Transverse colon (tissue), 4 donors: Measurements from ENCODE around the gene FBRS. TPM values are rescaled to one million over a fixed set of nuclear protein-coding genes. Genes with fewer than 3 reads are reported as not detected.

ENCODE experiments used
- DNase-seq: peaks from one replicate; pipeline ENCODE4 v3.0.0-alpha.2; 2019
- H3K27ac ChIP-seq, 4 donors: fragments of 200-600 bp; sonication (generic); 2 replicates each; pipeline ENCODE4 v1.5.1; 2016 to 2018; ENCODE audit warnings: inconsistent platforms in 4 of 4
- H3K27me3 ChIP-seq: fragments of 200-600 bp; sonication (generic); 2 replicates; pipeline ENCODE4 v1.5.1; 2017; ENCODE audit warnings: inconsistent platforms
- H3K36me3 ChIP-seq, 4 donors: fragments of 200-600 bp; sonication (generic); 2 replicates each; pipeline ENCODE4 v1.5.1; 2017 to 2019; ENCODE audit warnings: inconsistent platforms in 4 of 4
- H3K4me1 ChIP-seq, 4 donors: fragments of 200-600 bp; sonication (generic); 2 replicates each; pipeline ENCODE4 v1.5.1; 2017 to 2020; ENCODE audit warnings: inconsistent platforms in 4 of 4
- H3K4me3 ChIP-seq, 4 donors: fragments of 200-600 bp; sonication (generic); 1 replicate in 1 of 4; 2 replicates in 3 of 4; pipeline versions ENCODE4 v1.5.1 to v1.6.1; 2017 to 2019; ENCODE audit warnings: inconsistent platforms in 4 of 4
- H3K9me3 ChIP-seq, 2 donors: fragments of 200-600 bp; sonication (generic); 2 replicates each; pipeline ENCODE4 v1.5.1; 2017 to 2019; ENCODE audit warnings: inconsistent platforms in 2 of 2
- EP300 ChIP-seq: sonication (generic); formaldehyde crosslinking; IDR thresholded peaks from one replicate; pipeline ENCODE4 v1.6.1; 2017; ENCODE audit warnings: antibody characterized with exemption, low read depth
- POLR2A ChIP-seq: fragments of 450-650 bp; IDR thresholded peaks from one replicate; pipeline ENCODE4 v1.6.1; 2016; ENCODE audit warnings: antibody characterized with exemption, mild to moderate bottlenecking, moderate library complexity
- POLR2AphosphoS5 ChIP-seq, 3 donors: sonication (generic); formaldehyde crosslinking; IDR thresholded peaks; one replicate each; pipeline ENCODE4 v1.6.1; 2016; ENCODE audit warnings: antibody characterized with exemption in 3 of 3
- WGBS, 2 donors: methylation state at CpG; one replicate each; pipeline ENCODE4 v1.1.5; 2018; ENCODE audit warnings: low coverage in 1 of 2; 5-methylcytosine and 5-hydroxymethylcytosine counted together
- in situ Hi-C, 4 donors: fragments of 200-750 bp; cut with MboI; loops; one replicate each; pipeline versions ENCODE4 v1.15.0 to v1.15.1; 2017; ENCODE audit warnings: low sequenced_read_pairs in 3 of 4, low pct_ligation_motif_present in 1 of 4, low pct_unique_long_range_greater_than_20kb in 1 of 4
- intact Hi-C: fragments of 100-400 bp; cut with DNase I; formaldehyde crosslinking; loops from one replicate; pipeline ENCODE4 v1.15.1; 2023; ENCODE audit warnings: low total_unique reads
- total RNA-seq, 4 donors: library from RNA; depleted of rRNA; stranded (reverse); fragments of >200 nt; gene quantifications; one replicate each; pipeline ENCODE4 v1.1.0, GENCODE V29; 2016
- TF ChIP-seq, protein P1 (sequence below), 5 experiments: fragments of 200-600 bp in 3 of 5; fragments of 450-650 bp in 2 of 5; sonication (generic) in 3 of 5; IDR thresholded peaks; 1 replicate in 2 of 5; 2 replicates in 3 of 5; pipeline ENCODE4 v1.5.1; 2016 to 2017; ENCODE audit warnings: antibody characterized with exemption in 5 of 5, inconsistent platforms in 3 of 5, mild to moderate bottlenecking in 2 of 5, moderate library complexity in 1 of 5

The FBRS gene
- total RNA-seq, 4 donors from 2014 or later = 54.6 to 114 (median 73.1) TPM

DNA sequence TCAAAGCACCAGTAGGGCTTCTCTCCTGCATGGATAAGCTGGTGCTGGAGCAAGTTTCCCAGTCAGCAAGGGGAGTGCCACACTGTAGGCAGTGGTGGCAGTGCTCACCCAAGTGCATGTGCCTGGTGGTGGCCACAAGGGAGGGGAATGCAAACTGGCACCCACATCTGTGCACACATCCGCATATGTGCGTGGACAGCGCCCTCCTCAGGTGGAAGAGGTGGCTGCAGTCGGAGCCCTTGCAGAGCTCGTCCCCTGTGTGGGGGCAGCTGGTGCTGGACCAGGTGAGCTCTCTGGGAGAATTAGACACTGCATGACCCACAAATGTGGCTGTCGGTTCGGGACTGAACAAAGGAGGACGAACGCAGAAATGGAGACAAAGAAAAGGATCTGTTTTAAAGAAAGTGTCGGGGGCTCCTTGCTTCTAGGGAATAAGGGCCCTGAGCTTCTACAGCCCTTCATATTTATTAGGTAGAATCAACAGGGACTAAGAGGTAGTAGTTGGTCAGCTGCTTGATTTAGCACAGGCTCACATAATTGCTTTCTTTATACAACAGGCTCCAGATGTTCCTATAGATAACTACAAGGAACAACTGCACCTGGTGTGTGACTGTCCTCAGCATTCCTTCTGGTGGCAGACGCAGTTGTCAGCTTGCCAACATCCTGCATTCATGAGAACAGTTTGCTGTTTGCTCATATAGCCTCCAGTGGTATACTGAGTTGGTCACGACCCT lies 42.7 kb upstream of the FBRS start:
- Histone ChIP-seq H3K4me3 (no peak overlapping the region), H3K27me3 (no peaks in the 10 kb centered on the region), H3K9me3 (no peaks in the 10 kb centered on the region), H3K27ac (no peak overlapping the region), H3K36me3 (no peaks in the 10 kb centered on the region), H3K4me1 (peaks cover 3 to 9% (median 4%) of the 10 kb centered on the region in 4 donors)
- WGBS, 2 donors = 36 to 71% methylated on average over 1 to 12 of the region's 12 CpGs
- in situ Hi-C loops = no loop called here
- peak; percentile 82 for DNase-seq
- intact Hi-C loops = no loop called here
- TF ChIP-seq, protein P1, sequence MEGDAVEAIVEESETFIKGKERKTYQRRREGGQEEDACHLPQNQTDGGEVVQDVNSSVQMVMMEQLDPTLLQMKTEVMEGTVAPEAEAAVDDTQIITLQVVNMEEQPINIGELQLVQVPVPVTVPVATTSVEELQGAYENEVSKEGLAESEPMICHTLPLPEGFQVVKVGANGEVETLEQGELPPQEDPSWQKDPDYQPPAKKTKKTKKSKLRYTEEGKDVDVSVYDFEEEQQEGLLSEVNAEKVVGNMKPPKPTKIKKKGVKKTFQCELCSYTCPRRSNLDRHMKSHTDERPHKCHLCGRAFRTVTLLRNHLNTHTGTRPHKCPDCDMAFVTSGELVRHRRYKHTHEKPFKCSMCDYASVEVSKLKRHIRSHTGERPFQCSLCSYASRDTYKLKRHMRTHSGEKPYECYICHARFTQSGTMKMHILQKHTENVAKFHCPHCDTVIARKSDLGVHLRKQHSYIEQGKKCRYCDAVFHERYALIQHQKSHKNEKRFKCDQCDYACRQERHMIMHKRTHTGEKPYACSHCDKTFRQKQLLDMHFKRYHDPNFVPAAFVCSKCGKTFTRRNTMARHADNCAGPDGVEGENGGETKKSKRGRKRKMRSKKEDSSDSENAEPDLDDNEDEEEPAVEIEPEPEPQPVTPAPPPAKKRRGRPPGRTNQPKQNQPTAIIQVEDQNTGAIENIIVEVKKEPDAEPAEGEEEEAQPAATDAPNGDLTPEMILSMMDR (IDR thresholded peaks at IDR 0.05) = peak; percentile 40 to 92 (median 72)
- no peak for TF ChIP-seq POLR2AphosphoS5 (IDR thresholded peaks at IDR 0.05)

DNA sequence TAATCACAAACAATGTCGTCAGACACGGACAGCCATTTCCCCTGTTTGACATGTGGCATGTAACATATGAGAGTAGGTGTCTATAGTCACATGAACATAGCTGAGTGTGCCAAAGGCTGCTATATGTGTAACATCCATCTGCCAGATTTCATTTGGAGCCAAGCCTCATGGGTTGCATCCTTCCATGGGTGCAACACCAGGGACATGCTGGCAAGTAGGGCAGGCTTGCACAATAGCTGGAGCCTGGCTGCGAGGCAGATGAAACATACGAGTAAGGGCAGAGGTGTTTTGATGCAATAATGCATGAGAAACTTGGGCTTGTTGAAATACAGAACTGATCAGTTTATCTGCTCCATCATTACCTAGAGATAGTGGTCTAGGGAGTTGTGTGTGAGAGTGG lies 39.0 kb upstream of the FBRS start:
- no peak for DNase-seq
- Histone ChIP-seq H3K4me3 (no peak overlapping the region), H3K27me3 (no peaks in the 10 kb centered on the region), H3K9me3 (no peaks in the 10 kb centered on the region), H3K36me3 (no peaks in the 10 kb centered on the region), H3K27ac (no peak overlapping the region), H3K4me1 (peaks cover 0 to 6% (median 0%) of the 10 kb centered on the region in 4 donors)
- WGBS, 2 donors = 75 to 92% methylated on average over 4 of the region's 4 CpGs
- in situ Hi-C loops (no loop called here), intact Hi-C loops (no loop called here)
- no peak for TF ChIP-seq POLR2AphosphoS5 (IDR thresholded peaks at IDR 0.05)
- no peak for TF ChIP-seq POLR2A
- TF ChIP-seq, protein P1 (IDR thresholded peaks at IDR 0.05) = no peak
- TF ChIP-seq EP300 = no peak

DNA sequence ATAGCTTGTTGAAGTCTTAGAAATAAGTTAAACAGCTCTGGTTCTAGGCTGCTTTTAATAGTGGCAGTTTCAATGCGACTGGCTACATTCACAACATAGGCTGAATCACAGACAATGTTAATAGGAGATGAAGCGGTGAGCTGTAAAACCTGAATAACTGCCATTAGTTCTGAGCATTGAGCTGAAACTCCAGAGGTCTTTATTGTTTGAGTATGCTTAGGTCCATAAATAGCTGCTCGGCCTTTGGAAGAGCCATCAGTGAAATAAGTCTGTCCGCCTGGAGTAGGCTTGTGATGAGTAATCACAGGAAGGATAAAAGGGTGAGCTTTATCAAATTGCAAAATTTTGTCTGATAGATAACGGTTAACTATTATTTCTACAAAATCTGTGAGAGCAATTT lies 38.6 kb upstream of the FBRS start:
- no peaks in the 10 kb centered on the region for H3K27me3 ChIP-seq
- no peak for DNase-seq
- H3K4me3 ChIP-seq = no peak overlapping the region
- H3K36me3 ChIP-seq = no peaks in the 10 kb centered on the region
- in situ Hi-C loops = no loop called here
- peaks cover 0 to 6% (median 0%) of the 10 kb centered on the region in 4 donors for H3K4me1 ChIP-seq
- intact Hi-C loops = loop anchor here (10.0 kb wide), 1 partner anchor 45 kb away; the partner anchor contains the start of gene ZNF688
- TF ChIP-seq POLR2AphosphoS5 (IDR thresholded peaks at IDR 0.05) = no peak
- TF ChIP-seq, protein P1 (IDR thresholded peaks at IDR 0.05) = no peak
- TF ChIP-seq POLR2A = no peak
- no peak for TF ChIP-seq EP300
- no peaks in the 10 kb centered on the region for H3K9me3 ChIP-seq
- H3K27ac ChIP-seq = no peak overlapping the region
- WGBS, 2 donors = 88 to 94% methylated on average over 3 to 5 of the region's 5 CpGs

DNA sequence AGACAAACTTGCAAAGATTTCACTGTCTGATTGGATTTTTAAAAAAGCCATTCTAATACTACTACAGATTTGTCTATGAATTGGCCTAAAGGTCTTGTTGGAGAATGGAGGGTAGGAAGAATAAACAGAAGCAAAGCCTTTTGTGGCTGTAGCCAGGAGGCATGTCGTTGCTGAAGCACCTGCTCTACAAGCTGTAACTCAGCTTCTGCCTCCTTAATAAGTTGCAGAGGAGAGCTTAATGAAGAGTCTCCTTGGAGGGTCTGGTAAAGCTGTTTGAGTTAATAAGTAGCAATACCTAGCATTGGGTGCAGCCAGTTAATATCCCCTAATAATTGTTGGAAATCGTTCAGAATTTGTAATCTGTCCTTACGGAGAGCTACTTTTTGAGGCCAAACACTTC lies 38.1 kb upstream of the FBRS start:
- Histone ChIP-seq H3K4me3 (no peak overlapping the region), H3K27ac (no peak overlapping the region), H3K36me3 (no peaks in the 10 kb centered on the region), H3K4me1 (peaks cover 0 to 3% (median 0%) of the 10 kb centered on the region in 4 donors), H3K27me3 (no peaks in the 10 kb centered on the region), H3K9me3 (no peaks in the 10 kb centered on the region)
- no peak for TF ChIP-seq POLR2AphosphoS5 (IDR thresholded peaks at IDR 0.05)
- no peak for TF ChIP-seq POLR2A
- TF ChIP-seq, protein P1 (IDR thresholded peaks at IDR 0.05) = no peak
- TF ChIP-seq EP300 = no peak
- WGBS, 2 donors = 17 to 61% methylated on average over 1 to 3 of the region's 3 CpGs
- intact Hi-C loops = loop anchor here (10.0 kb wide), 1 partner anchor 45 kb away; the partner anchor contains the start of gene ZNF688
- in situ Hi-C loops = no loop called here
- no peak for DNase-seq
